Activated T-cell treated with anti-CD3 and anti-CD28 coated beads, Interleukin-2, amount 50 U/mL, for 4 hours (primary cell): ENCODE results near the gene ARHGEF4. TPM values are rescaled to one million over a fixed set of nuclear protein-coding genes. Genes with fewer than 3 reads are reported as not detected.

Experiments used
- ATAC-seq, 2 donors: fragments of 200-7000 bp; cut with Tn5 transposase; one replicate each; pipeline ENCODE4 v1.10.0; 2021
- DNase-seq: peaks from one replicate; pipeline ENCODE4 v3.0.0-alpha.2; 2020
- H3K27me3 Mint-ChIP-seq: one replicate; pipeline ENCODE4 v1.8.0; 2021; ENCODE audit warnings: low read depth, mixed read lengths
- H3K36me3 Mint-ChIP-seq: one replicate; pipeline ENCODE4 v1.8.0; 2022; ENCODE audit warnings: mixed read lengths; ENCODE audit not compliant: insufficient read depth
- H3K4me1 Mint-ChIP-seq: one replicate; pipeline ENCODE4 v1.8.0; 2021; ENCODE audit warnings: low read depth, mixed read lengths
- H3K4me3 Mint-ChIP-seq: one replicate; pipeline ENCODE4 v1.8.0; 2021; ENCODE audit warnings: mild to moderate bottlenecking, moderate library complexity, mixed read lengths
- H3K9me3 Mint-ChIP-seq: one replicate; pipeline ENCODE4 v1.8.0; 2021; ENCODE audit warnings: mixed read lengths
- total RNA-seq, 3 donors: library from RNA; stranded (reverse); gene quantifications; one replicate each; pipeline ENCODE4 v1.2.1, GENCODE V29; 2021

The ARHGEF4 gene
- total RNA-seq, 3 donors from 2014 or later, result 0.43 to 0.84 (median 0.58) TPM

GRCh38 chr2:131048641-131049040 is 211.9 kb downstream of the ARHGEF4 start:
- no peaks in the 10 kb centered on the region for H3K9me3 Mint-ChIP-seq
- no peaks in the 10 kb centered on the region for H3K27me3 Mint-ChIP-seq
- no peak overlapping the region for H3K4me3 Mint-ChIP-seq
- ATAC-seq, result no peak
- H3K36me3 Mint-ChIP-seq, result peaks cover 43% of the 10 kb centered on the region
- H3K4me1 Mint-ChIP-seq, result no peaks in the 10 kb centered on the region
- no peak for DNase-seq

GRCh38 chr2:131049150-131049718 is 212.5 kb downstream of the ARHGEF4 start:
- peaks cover 43% of the 10 kb centered on the region for H3K36me3 Mint-ChIP-seq
- no peak for ATAC-seq

GRCh38 chr2:131050896-131051295 is 214.2 kb downstream of the ARHGEF4 start:
- H3K27me3 Mint-ChIP-seq, result no peaks in the 10 kb centered on the region
- H3K36me3 Mint-ChIP-seq, result peaks cover 48% of the 10 kb centered on the region
- H3K9me3 Mint-ChIP-seq, result no peaks in the 10 kb centered on the region

More at GRCh38 chr2:131049150-131049718, 212.5 kb downstream of the ARHGEF4 start:
- H3K9me3 Mint-ChIP-seq, result no peaks in the 10 kb centered on the region
- no peaks in the 10 kb centered on the region for H3K4me1 Mint-ChIP-seq
- H3K27me3 Mint-ChIP-seq, result no peaks in the 10 kb centered on the region
- no peak overlapping the region for H3K4me3 Mint-ChIP-seq
- no peak for DNase-seq

GRCh38 chr2:131052741-131053263 is 216.1 kb downstream of the ARHGEF4 start:
- H3K27me3 Mint-ChIP-seq, result no peaks in the 10 kb centered on the region
- no peaks in the 10 kb centered on the region for H3K9me3 Mint-ChIP-seq
- ATAC-seq (no peak), DNase-seq (no peak)
- peaks cover 56% of the 10 kb centered on the region for H3K36me3 Mint-ChIP-seq
- H3K4me1 Mint-ChIP-seq, result peaks cover 5% of the 10 kb centered on the region
- H3K4me3 Mint-ChIP-seq, result no peak overlapping the region

More at GRCh38 chr2:131050896-131051295, 214.2 kb downstream of the ARHGEF4 start:
- no peaks in the 10 kb centered on the region for H3K4me1 Mint-ChIP-seq
- DNase-seq, result no peak
- no peak overlapping the region for H3K4me3 Mint-ChIP-seq
- no peak for ATAC-seq

- H3K9me3 Mint-ChIP-seq, result no peaks in the 10 kb centered on the region
- ATAC-seq (no peak), DNase-seq (no peak)
- peaks cover 9% of the 10 kb centered on the region for H3K4me1 Mint-ChIP-seq
- H3K27me3 Mint-ChIP-seq, result no peaks in the 10 kb centered on the region
- H3K36me3 Mint-ChIP-seq, result peaks cover 56% of the 10 kb centered on the region
- no peak overlapping the region for H3K4me3 Mint-ChIP-seq
Measured at GRCh38 chr2:131054488-131054887, 217.8 kb downstream of the ARHGEF4 start.

GRCh38 chr2:131055169-131056065 is 218.7 kb downstream of the ARHGEF4 start:
- H3K4me3 Mint-ChIP-seq, result no peak overlapping the region
- DNase-seq, result no peak
- ATAC-seq, result no peak
- H3K27me3 Mint-ChIP-seq, result no peaks in the 10 kb centered on the region
- H3K9me3 Mint-ChIP-seq, result no peaks in the 10 kb centered on the region
- H3K36me3 Mint-ChIP-seq, result peaks cover 54% of the 10 kb centered on the region
- H3K4me1 Mint-ChIP-seq, result peaks cover 10% of the 10 kb centered on the region

GRCh38 chr2:131056204-131056931 is 219.7 kb downstream of the ARHGEF4 start:
- ATAC-seq, result no peak

GRCh38 chr2:131056932-131057287 is 220.2 kb downstream of the ARHGEF4 start:
- H3K36me3 Mint-ChIP-seq, result peaks cover 47% of the 10 kb centered on the region
- no peaks in the 10 kb centered on the region for H3K9me3 Mint-ChIP-seq
- DNase-seq (no peak), ATAC-seq (no peak)
- no peak overlapping the region for H3K4me3 Mint-ChIP-seq
- no peaks in the 10 kb centered on the region for H3K27me3 Mint-ChIP-seq
- peaks cover 12% of the 10 kb centered on the region for H3K4me1 Mint-ChIP-seq

More at GRCh38 chr2:131056204-131056931, 219.7 kb downstream of the ARHGEF4 start:
- Mint-ChIP-seq H3K4me3 (no peak overlapping the region), H3K9me3 (no peaks in the 10 kb centered on the region), H3K27me3 (no peaks in the 10 kb centered on the region), H3K36me3 (peaks cover 52% of the 10 kb centered on the region), H3K4me1 (peaks cover 11% of the 10 kb centered on the region)
- no peak for DNase-seq

- H3K9me3 Mint-ChIP-seq, result no peaks in the 10 kb centered on the region
- DNase-seq (no peak), ATAC-seq (no peak)
- no peaks in the 10 kb centered on the region for H3K27me3 Mint-ChIP-seq
- H3K4me3 Mint-ChIP-seq, result no peak overlapping the region
- peaks cover 37% of the 10 kb centered on the region for H3K36me3 Mint-ChIP-seq
- peaks cover 16% of the 10 kb centered on the region for H3K4me1 Mint-ChIP-seq
Measured at GRCh38 chr2:131058214-131058843, 221.6 kb downstream of the ARHGEF4 start.

GRCh38 chr2:131058920-131059319 is 222.2 kb downstream of the ARHGEF4 start:
- Mint-ChIP-seq H3K36me3 (peaks cover 37% of the 10 kb centered on the region), H3K27me3 (no peaks in the 10 kb centered on the region), H3K4me3 (no peak overlapping the region), H3K4me1 (peaks cover 18% of the 10 kb centered on the region), H3K9me3 (no peaks in the 10 kb centered on the region)
- DNase-seq, result no peak
- ATAC-seq, result no peak

- peaks cover 31% of the 10 kb centered on the region for H3K4me1 Mint-ChIP-seq
- H3K9me3 Mint-ChIP-seq, result no peaks in the 10 kb centered on the region
- no peak for ATAC-seq
- peaks cover 28% of the 10 kb centered on the region for H3K36me3 Mint-ChIP-seq
- no peak for DNase-seq
- H3K4me3 Mint-ChIP-seq, result no peak overlapping the region
- no peaks in the 10 kb centered on the region for H3K27me3 Mint-ChIP-seq
Measured at GRCh38 chr2:131063501-131064283, 227.0 kb downstream of the ARHGEF4 start.

GRCh38 chr2:131064589-131065512 is 228.1 kb downstream of the ARHGEF4 start:
- H3K4me3 Mint-ChIP-seq, result no peak overlapping the region
- ATAC-seq (no peak), DNase-seq (no peak)
- peaks cover 25% of the 10 kb centered on the region for H3K36me3 Mint-ChIP-seq
- no peaks in the 10 kb centered on the region for H3K27me3 Mint-ChIP-seq
- H3K4me1 Mint-ChIP-seq, result peaks cover 29% of the 10 kb centered on the region
- no peaks in the 10 kb centered on the region for H3K9me3 Mint-ChIP-seq
